Activated CD8-positive, alpha-beta memory T cell treated with anti-CD3 and anti-CD28 coated beads for 24 hours (primary cell): ENCODE data around the gene ZDHHC14.

Source experiments
- DNase-seq: peaks from one replicate; pipeline ENCODE4 v3.0.0-alpha.2; 2020

ZDHHC14 gene

GRCh38 chr6:157496534-157497095 lies 115.6 kb downstream of the ZDHHC14 start:
- DNase-seq = no peak

GRCh38 chr6:157497579-157497978 lies 116.6 kb downstream of the ZDHHC14 start:
- DNase-seq = no peak

- no peak for DNase-seq
Measured at GRCh38 chr6:157498817-157499216, 117.8 kb downstream of the ZDHHC14 start.

- no peak for DNase-seq
Measured at GRCh38 chr6:157500022-157500421, 119.0 kb downstream of the ZDHHC14 start.

- no peak for DNase-seq
Measured at GRCh38 chr6:157503018-157503747, 122.2 kb downstream of the ZDHHC14 start.

- DNase-seq = no peak
Measured at GRCh38 chr6:157505912-157506491, 125.0 kb downstream of the ZDHHC14 start.

- no peak for DNase-seq
Measured at GRCh38 chr6:157510323-157511188, 129.6 kb downstream of the ZDHHC14 start.

- DNase-seq = no peak
Measured at GRCh38 chr6:157511682-157512381, 130.8 kb downstream of the ZDHHC14 start.

GRCh38 chr6:157512382-157512682 lies 131.3 kb downstream of the ZDHHC14 start:
- DNase-seq = no peak

GRCh38 chr6:157513004-157513603 lies 132.1 kb downstream of the ZDHHC14 start:
- DNase-seq = no peak

GRCh38 chr6:157513619-157514485 lies 132.9 kb downstream of the ZDHHC14 start:
- DNase-seq = no peak

- DNase-seq = no peak
Measured at GRCh38 chr6:157514659-157515496, 133.9 kb downstream of the ZDHHC14 start.

- no peak for DNase-seq
Measured at GRCh38 chr6:157516319-157517026, 135.5 kb downstream of the ZDHHC14 start.

GRCh38 chr6:157517601-157518359 lies 136.8 kb downstream of the ZDHHC14 start:
- no peak for DNase-seq

GRCh38 chr6:157518397-157519250 lies 137.6 kb downstream of the ZDHHC14 start:
- DNase-seq = no peak

GRCh38 chr6:157519255-157520116 lies 138.5 kb downstream of the ZDHHC14 start:
- DNase-seq = no peak

- DNase-seq = no peak
Measured at GRCh38 chr6:157520117-157520406, 139.1 kb downstream of the ZDHHC14 start.
